ENCODE results near the gene EBNA1BP2.

DNA sequence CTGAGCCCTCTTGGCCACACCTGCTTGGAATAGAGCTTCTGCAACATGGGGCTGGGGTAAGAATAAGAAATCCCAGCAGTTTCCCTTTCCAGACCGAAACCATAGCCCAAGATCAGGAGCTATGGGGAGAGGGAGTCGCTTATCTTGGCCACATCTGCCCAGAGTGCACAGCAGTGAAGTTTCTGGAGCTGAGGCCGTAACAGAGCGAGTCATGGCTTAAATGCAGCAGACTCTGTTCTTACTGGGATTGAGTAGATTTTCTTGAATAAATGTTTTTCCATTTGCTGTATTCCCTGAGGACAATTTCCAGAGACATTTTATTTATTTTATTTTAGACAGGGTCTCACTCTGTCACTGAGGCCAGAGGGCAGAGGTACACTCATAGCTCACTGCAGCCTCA lies 33.6 kb upstream of the EBNA1BP2 start:
- no peak for TF ChIP-seq POLR2A (IDR thresholded peaks at IDR 0.05)
- TF ChIP-seq, protein P1, sequence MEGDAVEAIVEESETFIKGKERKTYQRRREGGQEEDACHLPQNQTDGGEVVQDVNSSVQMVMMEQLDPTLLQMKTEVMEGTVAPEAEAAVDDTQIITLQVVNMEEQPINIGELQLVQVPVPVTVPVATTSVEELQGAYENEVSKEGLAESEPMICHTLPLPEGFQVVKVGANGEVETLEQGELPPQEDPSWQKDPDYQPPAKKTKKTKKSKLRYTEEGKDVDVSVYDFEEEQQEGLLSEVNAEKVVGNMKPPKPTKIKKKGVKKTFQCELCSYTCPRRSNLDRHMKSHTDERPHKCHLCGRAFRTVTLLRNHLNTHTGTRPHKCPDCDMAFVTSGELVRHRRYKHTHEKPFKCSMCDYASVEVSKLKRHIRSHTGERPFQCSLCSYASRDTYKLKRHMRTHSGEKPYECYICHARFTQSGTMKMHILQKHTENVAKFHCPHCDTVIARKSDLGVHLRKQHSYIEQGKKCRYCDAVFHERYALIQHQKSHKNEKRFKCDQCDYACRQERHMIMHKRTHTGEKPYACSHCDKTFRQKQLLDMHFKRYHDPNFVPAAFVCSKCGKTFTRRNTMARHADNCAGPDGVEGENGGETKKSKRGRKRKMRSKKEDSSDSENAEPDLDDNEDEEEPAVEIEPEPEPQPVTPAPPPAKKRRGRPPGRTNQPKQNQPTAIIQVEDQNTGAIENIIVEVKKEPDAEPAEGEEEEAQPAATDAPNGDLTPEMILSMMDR (IDR thresholded peaks at IDR 0.05), result no peak
